ENCODE data around the gene LRRC43. TPM values are rescaled to one million over a fixed set of nuclear protein-coding genes. Genes with fewer than 3 reads are reported as not detected.
A peak's percentile ranks its signal among the peaks of the same experiment; 100 is the strongest.

Gene LRRC43
- total RNA-seq, 2 donors from 2014 or later: 1.1 to 9.3 TPM

- no peak for DNase-seq (ENCODE audit: low spot score)
- Mint-ChIP-seq H3K9me3 (no peaks in the 10 kb centered on the region), H3K27ac (no peak overlapping the region), H3K36me3 (no peaks in the 10 kb centered on the region), H3K4me1 (ENCODE audit: low read depth in 2 of 2) (peaks cover 0 to 4% of the 10 kb centered on the region in 2 donors), H3K27me3 (no peaks in the 10 kb centered on the region), H3K4me3 (no peak overlapping the region)
- no peak for ATAC-seq
Observed at GRCh38 chr12:122144885-122145284, 38.0 kb upstream of the LRRC43 start.

DNA sequence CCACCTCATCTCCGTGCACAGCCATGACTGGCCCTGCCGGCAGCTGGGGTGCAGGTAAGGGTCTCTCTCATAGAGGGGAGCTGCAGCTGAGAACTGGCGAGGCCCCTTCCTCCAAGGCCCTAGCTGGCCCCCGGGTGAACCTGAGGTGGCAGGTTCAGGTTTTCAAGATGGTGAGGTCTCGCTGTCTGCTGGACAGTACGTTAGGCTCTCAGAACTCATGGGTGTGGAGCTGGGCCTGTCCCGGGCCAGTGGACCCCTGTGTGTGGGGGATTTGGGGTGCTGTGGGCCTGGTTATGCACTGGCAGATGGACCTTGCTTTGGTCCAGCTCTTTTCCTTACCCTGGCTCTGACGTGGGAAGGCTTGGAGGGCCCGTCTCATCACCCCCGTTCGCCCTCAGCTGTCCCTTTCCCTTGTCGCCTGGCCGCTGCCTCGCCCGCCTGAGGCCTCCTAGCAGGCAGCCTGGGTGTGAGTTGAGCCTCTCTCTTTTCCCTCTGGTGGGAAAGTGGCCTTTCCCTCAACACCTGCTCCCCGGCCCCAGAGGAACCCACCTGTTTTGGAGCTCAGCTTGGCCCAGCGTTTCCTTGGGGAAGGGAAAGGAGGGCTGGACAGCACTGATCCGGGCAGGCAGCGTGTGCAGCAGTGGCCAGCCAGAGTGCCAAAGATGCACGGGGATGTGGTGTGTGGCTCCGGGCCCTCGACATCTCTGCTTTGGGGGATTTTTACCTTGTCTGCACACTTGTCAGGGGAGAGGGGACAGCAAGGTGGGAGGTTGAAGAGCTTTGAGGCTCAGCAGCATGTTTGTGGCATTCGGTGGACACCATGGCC lies 37.2 kb upstream of the LRRC43 start:
- Mint-ChIP-seq H3K4me1 (ENCODE audit: low read depth in 2 of 2) (peaks cover 0 to 4% of the 10 kb centered on the region in 2 donors), H3K36me3 (no peaks in the 10 kb centered on the region), H3K27me3 (no peaks in the 10 kb centered on the region), H3K27ac (no peak overlapping the region), H3K9me3 (no peaks in the 10 kb centered on the region), H3K4me3 (no peak overlapping the region)
- ATAC-seq: no peak
- no peak for DNase-seq (ENCODE audit: low spot score)

GRCh38 chr12:122147514-122148290 lies 35.2 kb upstream of the LRRC43 start:
- Mint-ChIP-seq H3K9me3 (no peaks in the 10 kb centered on the region), H3K4me1 (ENCODE audit: low read depth in 2 of 2) (peaks cover 4 to 5% of the 10 kb centered on the region in 2 donors), H3K27me3 (no peaks in the 10 kb centered on the region), H3K27ac (peak overlapping the region in 1 of 2 donors; percentile 80), H3K4me3 (no peak overlapping the region), H3K36me3 (no peaks in the 10 kb centered on the region)
- peak in 1 of 2 donors; percentile 29 for ATAC-seq
- no peak for DNase-seq (ENCODE audit: low spot score)

- Mint-ChIP-seq H3K4me3 (no peak overlapping the region), H3K27me3 (no peaks in the 10 kb centered on the region), H3K9me3 (no peaks in the 10 kb centered on the region), H3K27ac (peak overlapping the region in 1 of 2 donors; percentile 80), H3K36me3 (no peaks in the 10 kb centered on the region), H3K4me1 (ENCODE audit: low read depth in 2 of 2) (peaks cover 3 to 5% of the 10 kb centered on the region in 2 donors)
- ATAC-seq (no peak), DNase-seq (ENCODE audit: low spot score) (no peak)
Observed at GRCh38 chr12:122148657-122149056, 34.3 kb upstream of the LRRC43 start.

DNA sequence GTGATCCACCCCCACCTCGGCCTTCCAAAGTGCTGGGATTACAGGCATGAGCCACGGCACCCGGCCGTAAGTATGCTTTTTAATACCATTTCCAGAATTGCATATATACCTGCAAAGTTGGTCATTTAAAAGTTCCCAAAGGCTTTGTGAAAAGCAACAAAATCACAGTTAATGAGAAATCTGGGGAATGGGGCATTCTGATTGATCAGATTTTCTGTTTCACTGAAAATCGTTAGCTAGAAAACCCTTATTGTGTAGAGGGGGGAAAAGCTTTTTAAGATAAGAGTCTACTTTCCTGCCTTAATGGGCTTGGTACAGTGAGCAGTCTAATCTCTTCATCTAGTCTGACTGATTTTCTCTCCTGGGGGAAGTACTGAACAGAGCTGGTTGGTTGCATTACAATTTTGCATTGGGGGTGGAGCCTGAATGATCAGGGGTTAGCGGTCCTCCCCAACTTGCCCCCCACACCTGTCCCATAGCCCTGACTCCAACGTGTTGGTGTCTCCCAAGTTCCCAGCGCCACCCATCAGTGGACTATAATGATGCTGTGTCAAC lies 32.7 kb upstream of the LRRC43 start:
- no peak overlapping the region for H3K27ac Mint-ChIP-seq
- H3K9me3 Mint-ChIP-seq: no peaks in the 10 kb centered on the region
- no peak overlapping the region for H3K4me3 Mint-ChIP-seq
- H3K4me1 Mint-ChIP-seq (ENCODE audit: low read depth in 2 of 2): peaks cover 0 to 5% of the 10 kb centered on the region in 2 donors
- H3K36me3 Mint-ChIP-seq: no peaks in the 10 kb centered on the region
- ATAC-seq (no peak), DNase-seq (ENCODE audit: low spot score) (no peak)
- no peaks in the 10 kb centered on the region for H3K27me3 Mint-ChIP-seq

DNA sequence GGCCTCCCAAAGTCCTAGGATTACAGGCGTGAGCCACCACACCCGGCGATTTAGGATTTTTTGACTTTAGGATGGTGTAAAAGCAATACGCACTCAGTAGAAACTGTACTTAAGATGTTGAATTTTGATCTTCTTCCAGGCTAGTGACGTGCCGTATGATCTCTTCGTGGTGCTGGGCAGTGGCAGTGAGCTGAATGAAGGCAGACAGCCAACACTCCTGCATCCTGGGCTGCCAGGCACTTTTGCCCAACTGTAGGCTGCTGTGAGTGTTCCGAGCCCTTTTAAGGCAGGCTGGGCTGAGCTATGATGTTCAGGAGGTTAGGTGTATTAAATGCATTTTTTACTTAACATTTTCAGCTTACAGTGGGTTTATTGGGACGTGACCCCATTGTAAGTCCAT lies 30.2 kb upstream of the LRRC43 start:
- no peak for ATAC-seq

DNA sequence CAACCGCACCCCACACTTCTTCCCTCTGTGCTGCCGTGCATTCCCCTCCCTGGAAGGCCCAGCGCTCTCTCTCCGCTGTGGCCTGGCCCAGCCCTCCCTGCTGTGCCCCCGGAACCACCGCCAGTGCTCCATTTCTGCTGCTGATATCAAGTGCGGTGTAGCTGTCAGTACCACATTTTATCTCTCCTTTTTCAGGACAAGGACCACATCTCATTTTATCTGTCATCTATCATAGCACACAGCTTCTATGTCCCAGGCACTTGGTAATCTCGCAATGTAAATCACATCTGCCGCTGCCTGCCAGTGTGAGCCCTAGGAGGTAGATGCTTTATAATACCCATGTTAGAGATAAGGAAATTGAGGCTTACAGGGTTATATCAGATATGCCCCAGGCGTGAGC lies 27.2 kb upstream of the LRRC43 start:
- no peak overlapping the region for H3K4me3 Mint-ChIP-seq
- peak overlapping the region in 1 of 2 donors; percentile 76 for H3K27ac Mint-ChIP-seq
- H3K36me3 Mint-ChIP-seq: no peaks in the 10 kb centered on the region
- peak in 1 of 2 donors; percentile 27 for ATAC-seq
- peaks cover 0 to 3% of the 10 kb centered on the region in 2 donors for H3K27me3 Mint-ChIP-seq
- H3K9me3 Mint-ChIP-seq: no peaks in the 10 kb centered on the region
- H3K4me1 Mint-ChIP-seq (ENCODE audit: low read depth in 2 of 2): peaks cover 5 to 27% of the 10 kb centered on the region in 2 donors
- DNase-seq (ENCODE audit: low spot score): no peak

More for the DNA sequence above, 30.2 kb upstream of the LRRC43 start:
- peaks cover 0 to 3% of the 10 kb centered on the region in 2 donors for H3K27me3 Mint-ChIP-seq
- no peak overlapping the region for H3K4me3 Mint-ChIP-seq
- no peaks in the 10 kb centered on the region for H3K36me3 Mint-ChIP-seq
- DNase-seq (ENCODE audit: low spot score): no peak
- H3K4me1 Mint-ChIP-seq (ENCODE audit: low read depth in 2 of 2): peaks cover 0 to 13% of the 10 kb centered on the region in 2 donors
- H3K27ac Mint-ChIP-seq: peak overlapping the region in 1 of 2 donors; percentile 47
- no peaks in the 10 kb centered on the region for H3K9me3 Mint-ChIP-seq

GRCh38 chr12:122158700-122159285 lies 24.1 kb upstream of the LRRC43 start:
- no peaks in the 10 kb centered on the region for H3K36me3 Mint-ChIP-seq
- peaks cover 23 to 38% of the 10 kb centered on the region in 2 donors for H3K4me1 Mint-ChIP-seq (ENCODE audit: low read depth in 2 of 2)
- peak overlapping the region in 1 of 2 donors; percentile 44 for H3K27ac Mint-ChIP-seq
- DNase-seq (ENCODE audit: low spot score): no peak
- H3K9me3 Mint-ChIP-seq: no peaks in the 10 kb centered on the region
- H3K4me3 Mint-ChIP-seq: no peak overlapping the region
- ATAC-seq: no peak
- H3K27me3 Mint-ChIP-seq: peaks cover 0 to 3% of the 10 kb centered on the region in 2 donors

DNA sequence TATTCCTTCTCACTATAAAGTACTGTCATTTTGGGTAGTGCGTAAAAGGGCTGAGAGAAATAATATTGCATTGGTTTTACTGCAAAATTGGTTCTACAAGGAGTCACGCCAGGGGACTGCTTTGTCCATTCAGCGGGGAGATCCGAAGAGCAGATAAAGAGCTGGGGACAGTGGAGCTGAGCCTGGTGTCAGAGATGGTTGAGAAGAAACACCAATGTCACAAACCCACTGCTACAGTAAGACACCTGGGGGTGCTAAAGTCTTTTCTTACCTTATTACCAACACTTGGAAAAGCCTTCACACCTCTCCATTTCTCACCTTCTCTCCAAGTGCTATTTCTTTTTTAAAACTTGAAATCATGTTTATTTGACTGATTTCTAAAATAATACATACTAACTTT lies 23.0 kb upstream of the LRRC43 start:
- H3K9me3 Mint-ChIP-seq: no peaks in the 10 kb centered on the region
- H3K4me3 Mint-ChIP-seq: no peak overlapping the region
- peaks cover 24 to 41% of the 10 kb centered on the region in 2 donors for H3K4me1 Mint-ChIP-seq (ENCODE audit: low read depth in 2 of 2)
- peaks cover 0 to 3% of the 10 kb centered on the region in 2 donors for H3K27me3 Mint-ChIP-seq
- no peak for ATAC-seq
- peak overlapping the region in 1 of 2 donors; percentile 44 for H3K27ac Mint-ChIP-seq
- no peaks in the 10 kb centered on the region for H3K36me3 Mint-ChIP-seq
- no peak for DNase-seq (ENCODE audit: low spot score)

DNA sequence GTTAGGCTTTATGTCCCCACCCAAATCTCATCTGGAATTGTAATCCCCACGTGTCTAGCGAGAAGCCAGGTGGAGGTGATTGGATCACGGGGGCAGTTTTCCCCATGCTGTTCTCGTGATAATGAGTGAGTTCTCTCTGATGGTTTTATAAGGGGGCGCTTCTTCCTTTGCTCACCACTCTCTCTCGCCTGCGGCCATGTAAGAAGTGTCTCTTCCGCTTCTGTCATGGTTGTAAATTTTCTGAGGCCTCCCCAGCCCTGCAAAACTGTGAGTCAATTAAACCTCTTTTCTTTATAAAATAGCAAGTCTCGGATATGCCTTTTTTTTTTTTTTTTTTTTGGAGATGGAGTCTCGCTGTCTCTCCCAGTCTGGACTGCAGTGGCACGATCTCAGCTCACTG lies 22.2 kb upstream of the LRRC43 start:
- H3K27me3 Mint-ChIP-seq: peaks cover 0 to under 1% of the 10 kb centered on the region in 2 donors
- peak overlapping the region; percentile 25 for H3K4me3 Mint-ChIP-seq

DNA sequence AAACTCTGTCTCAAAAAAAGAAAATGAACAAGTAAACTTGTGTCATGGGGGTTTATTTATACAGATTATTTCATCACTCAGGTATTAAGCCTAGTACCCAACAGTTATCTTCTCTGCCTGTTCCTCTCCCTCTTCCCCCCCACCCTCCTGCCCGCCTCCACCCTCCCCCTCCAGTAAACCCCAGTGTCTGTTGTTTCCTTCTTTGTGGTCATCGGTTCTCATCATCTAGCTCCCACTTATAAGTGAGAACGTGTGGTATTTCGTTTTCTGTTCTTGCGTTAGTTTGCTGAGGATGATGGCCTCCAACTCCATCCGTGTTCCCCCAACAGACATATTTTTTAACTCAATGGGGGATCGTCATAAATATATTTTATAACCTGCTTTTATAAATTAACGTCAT lies 21.2 kb upstream of the LRRC43 start:
- DNase-seq (ENCODE audit: low spot score) (peak; percentile 73), ATAC-seq (peak; percentile 51 to 78)
- Mint-ChIP-seq H3K4me3 (peak overlapping the region; percentile 71), H3K9me3 (no peaks in the 10 kb centered on the region), H3K36me3 (no peaks in the 10 kb centered on the region), H3K27me3 (no peaks in the 10 kb centered on the region), H3K27ac (peak overlapping the region; percentile 85 to 98), H3K4me1 (ENCODE audit: low read depth in 2 of 2) (peaks cover 33 to 41% of the 10 kb centered on the region in 2 donors)

More for the DNA sequence above, 22.2 kb upstream of the LRRC43 start:
- DNase-seq (ENCODE audit: low spot score): no peak
- ATAC-seq: no peak
- Mint-ChIP-seq H3K4me1 (ENCODE audit: low read depth in 2 of 2) (peaks cover 29 to 44% of the 10 kb centered on the region in 2 donors), H3K36me3 (no peaks in the 10 kb centered on the region), H3K27ac (peak overlapping the region; percentile 68 to 98), H3K9me3 (no peaks in the 10 kb centered on the region)

GRCh38 chr12:122162976-122163375 lies 19.9 kb upstream of the LRRC43 start:
- DNase-seq (ENCODE audit: low spot score) (no peak), ATAC-seq (no peak)
- Mint-ChIP-seq H3K4me3 (peak overlapping the region; percentile 71), H3K27me3 (no peaks in the 10 kb centered on the region), H3K4me1 (ENCODE audit: low read depth in 2 of 2) (peaks cover 41 to 46% of the 10 kb centered on the region in 2 donors), H3K27ac (peak overlapping the region; percentile 85 to 98), H3K9me3 (no peaks in the 10 kb centered on the region), H3K36me3 (no peaks in the 10 kb centered on the region)
